Activated CD8-positive, alpha-beta memory T cell treated with anti-CD3 and anti-CD28 coated beads for 48 hours (primary cell): ENCODE measurements around the gene ADGRL3.

Source experiments
- DNase-seq, 3 experiments: peaks; one replicate each; pipeline ENCODE4 v3.0.0-alpha.2; 2020; ENCODE audit warnings: low read depth in 2 of 3, low spot score in 2 of 3

The ADGRL3 gene

GRCh38 chr4:61200187-61200915 lies at the start of gene ADGRL3:
Gene ADGRL3 (plus strand): TSS chr4:61200326.
- no peak for DNase-seq

GRCh38 chr4:61152433-61152832 lies 47.7 kb upstream of the ADGRL3 start:
- no peak for DNase-seq

- DNase-seq, result no peak
Measured at GRCh38 chr4:61160478-61160877, 39.6 kb upstream of the ADGRL3 start.

- DNase-seq, result no peak
Measured at GRCh38 chr4:61162116-61162515, 38.0 kb upstream of the ADGRL3 start.

- DNase-seq, result no peak
Measured at GRCh38 chr4:61173799-61174198, 26.3 kb upstream of the ADGRL3 start.

GRCh38 chr4:61175495-61175894 lies 24.6 kb upstream of the ADGRL3 start:
- DNase-seq, result no peak

GRCh38 chr4:61177367-61177766 lies 22.8 kb upstream of the ADGRL3 start:
- DNase-seq, result no peak

GRCh38 chr4:61180405-61180804 lies 19.7 kb upstream of the ADGRL3 start:
- DNase-seq, result no peak

GRCh38 chr4:61182915-61183314 lies 17.2 kb upstream of the ADGRL3 start:
- DNase-seq, result no peak

- DNase-seq, result no peak
Measured at GRCh38 chr4:61185288-61185687, 14.8 kb upstream of the ADGRL3 start.

GRCh38 chr4:61192392-61192791 lies 7.7 kb upstream of the ADGRL3 start:
- no peak for DNase-seq

GRCh38 chr4:61193863-61194262 lies 6.3 kb upstream of the ADGRL3 start:
- no peak for DNase-seq

- no peak for DNase-seq
Measured at GRCh38 chr4:61194571-61194970, 5.6 kb upstream of the ADGRL3 start.

GRCh38 chr4:61195101-61195500 lies 5.0 kb upstream of the ADGRL3 start:
- no peak for DNase-seq

- DNase-seq, result no peak
Measured at GRCh38 chr4:61198686-61199085, 1.4 kb upstream of the ADGRL3 start.

- no peak for DNase-seq
Measured at GRCh38 chr4:61199873-61200186, 296 bp upstream of the ADGRL3 start.

- no peak for DNase-seq
Measured at GRCh38 chr4:61200916-61201526, 895 bp downstream of the ADGRL3 start.

GRCh38 chr4:61201561-61201960 lies 1.4 kb downstream of the ADGRL3 start:
- no peak for DNase-seq

- no peak for DNase-seq
Measured at GRCh38 chr4:61201961-61202637, 2.0 kb downstream of the ADGRL3 start.

- no peak for DNase-seq
Measured at GRCh38 chr4:61202638-61203435, 2.7 kb downstream of the ADGRL3 start.

GRCh38 chr4:61203436-61203790 lies 3.3 kb downstream of the ADGRL3 start:
- no peak for DNase-seq
